ENCODE results near the gene TXNDC11. TPM values are rescaled to one million over a fixed set of nuclear protein-coding genes. Genes with fewer than 3 reads are reported as not detected.

Gene TXNDC11
- total and polyA plus RNA-seq, 2 experiments from 2014 or later, result 24.5 to 25.9 TPM

DNA sequence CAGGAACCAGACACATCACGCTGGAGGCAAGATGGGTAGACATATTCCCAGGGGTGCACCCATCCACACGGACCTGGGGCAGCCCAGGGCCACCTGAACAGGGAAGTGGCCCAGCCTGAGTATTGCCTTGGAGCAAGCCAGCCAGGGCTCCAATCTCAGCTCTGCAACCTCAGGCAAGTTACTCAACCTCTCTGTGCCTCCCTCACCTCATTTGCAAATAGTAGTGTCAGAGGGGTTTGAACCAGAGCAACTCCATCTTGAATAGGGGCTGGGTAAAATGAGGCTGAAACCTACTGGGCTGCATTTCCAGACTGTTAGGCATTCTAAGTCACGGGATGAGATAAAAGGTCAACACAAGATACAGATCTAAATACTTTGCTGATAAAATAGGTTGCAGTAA, 109.5 kb downstream of the TXNDC11 start:
- in situ Hi-C loops (cut with MboI), result no loop called here
- no peaks in the 10 kb centered on the region for H3K36me3 ChIP-seq (ENCODE audit: low read depth)
- 95% methylated on average over 3 of the region's 3 CpGs for WGBS, 2 experiments (ENCODE audit: low coverage in 1 of 2, low lambda C conversion rate in 2 of 2, missing lambda C conversion rate in 2 of 2)
- no peak overlapping the region for H3K4me3 ChIP-seq
- no peaks in the 10 kb centered on the region for H4K20me1 ChIP-seq (ENCODE audit: insufficient read depth)
- H3K79me2 ChIP-seq (ENCODE audit: insufficient read depth), result no peaks in the 10 kb centered on the region
- peak overlapping the region; percentile 37; the same call in 1 of the 2 replicates for H2AFZ ChIP-seq
- H3K9ac ChIP-seq, result peak overlapping the region; percentile 81
- no peaks in the 10 kb centered on the region for H3K9me2 ChIP-seq (ENCODE audit: insufficient read depth)
- DNase-seq, result no peak
- 0 out of 2 replicates have a peak, but pooled peaks cover 7% of the 10 kb centered on the region for H3F3A ChIP-seq (ENCODE audit: insufficient read depth)
- peak overlapping the region; percentile 32 for H3K4me2 ChIP-seq (ENCODE audit: unreplicated experiment)
- peak overlapping the region; percentile 82 for H3K27ac ChIP-seq
- no peaks in the 10 kb centered on the region for H3K9me3 ChIP-seq (ENCODE audit: low read depth)
- TF ChIP-seq EZH2 (IDR thresholded peaks at IDR 0.05; ENCODE audit: insufficient read depth, poor library complexity, severe bottlenecking), result no peak
- TF ChIP-seq EZH2phosphoT487 (IDR thresholded peaks at IDR 0.05; ENCODE audit: insufficient read depth, low read depth), result no peak
- no peaks in the 10 kb centered on the region for H3K27me3 ChIP-seq (replicated peaks; ENCODE audit: insufficient read depth)
- H3K4me1 ChIP-seq (ENCODE audit: insufficient read depth), result peaks cover 33% of the 10 kb centered on the region

DNA sequence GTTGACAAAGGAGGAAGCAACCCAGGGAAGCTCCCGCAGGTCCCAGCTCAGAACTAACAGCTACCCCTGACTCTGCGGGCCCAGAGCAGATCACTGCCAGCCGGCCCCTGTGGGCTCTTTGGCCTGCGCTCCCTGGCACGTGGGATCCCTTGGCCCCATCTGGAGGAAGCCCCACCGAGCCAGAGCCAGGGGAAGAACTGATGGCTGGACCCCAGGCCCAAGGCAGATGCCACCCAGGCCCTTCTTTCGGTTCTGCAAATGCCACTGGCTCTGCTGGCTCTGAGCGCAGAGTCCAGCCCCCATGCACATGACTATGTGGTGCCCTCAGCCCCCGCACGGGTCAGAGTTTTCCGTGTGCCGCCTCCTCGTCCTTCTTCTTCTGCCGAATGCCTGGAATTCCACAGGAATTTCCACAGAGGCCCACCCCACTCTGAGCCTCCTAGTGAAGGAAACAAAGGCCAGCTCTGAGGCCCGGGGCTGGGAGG, 110.2 kb downstream of the TXNDC11 start:
- Histone ChIP-seq H3K4me2 (ENCODE audit: unreplicated experiment) (peak overlapping the region; percentile 32), H3K9me3 (ENCODE audit: low read depth) (no peaks in the 10 kb centered on the region), H3K9ac (peak overlapping the region; percentile 81), H3K79me2 (ENCODE audit: insufficient read depth) (no peaks in the 10 kb centered on the region), H3K4me3 (0 out of 2 replicates have a peak overlapping the region, but pooled peaks have one; percentile 4), H3K27ac (peak overlapping the region; percentile 82), H3K4me1 (ENCODE audit: insufficient read depth) (peaks cover 38% of the 10 kb centered on the region), H3K36me3 (ENCODE audit: low read depth) (no peaks in the 10 kb centered on the region), H2AFZ (peak overlapping the region; percentile 37; the same call in 1 of the 2 replicates), H3F3A (ENCODE audit: insufficient read depth) (peaks cover 9% of the 10 kb centered on the region), H3K9me2 (ENCODE audit: insufficient read depth) (no peaks in the 10 kb centered on the region), H3K27me3 (replicated peaks; ENCODE audit: insufficient read depth) (no peaks in the 10 kb centered on the region), H4K20me1 (ENCODE audit: insufficient read depth) (no peaks in the 10 kb centered on the region)
- peak; percentile 93 for DNase-seq
- TF ChIP-seq EZH2phosphoT487 (IDR thresholded peaks at IDR 0.05; ENCODE audit: insufficient read depth, low read depth), result no peak
- 4 to 5% methylated on average over 15 of the region's 15 CpGs for WGBS, 2 experiments (ENCODE audit: low coverage in 1 of 2, low lambda C conversion rate in 2 of 2, missing lambda C conversion rate in 2 of 2)
- in situ Hi-C loops (cut with MboI), result no loop called here

DNA sequence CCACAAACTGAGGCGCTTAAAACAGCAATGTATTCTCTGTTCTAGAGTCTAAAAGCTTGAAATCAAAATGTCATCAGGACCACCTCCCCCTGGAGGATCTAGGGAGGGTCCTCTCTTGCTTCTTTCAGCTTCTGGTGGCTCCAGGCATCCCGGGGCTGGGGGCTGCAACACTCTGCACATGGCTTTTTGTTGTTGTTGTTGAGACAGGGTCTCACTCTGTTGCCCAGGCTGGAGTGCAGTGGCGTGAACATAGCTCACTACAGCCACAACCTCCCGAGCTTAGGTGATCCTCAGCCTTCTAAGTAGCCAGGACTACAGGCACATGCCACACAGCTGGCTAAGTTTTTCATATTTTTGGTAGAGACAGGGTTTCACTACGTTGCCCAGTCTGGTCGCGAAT, 111.4 kb downstream of the TXNDC11 start:
- WGBS, 2 experiments (ENCODE audit: low coverage in 1 of 2, low lambda C conversion rate in 2 of 2, missing lambda C conversion rate in 2 of 2), result 92% methylated on average over 7 of the region's 7 CpGs
- Histone ChIP-seq H3K27me3 (replicated peaks; ENCODE audit: insufficient read depth) (no peaks in the 10 kb centered on the region), H3K27ac (no peak overlapping the region; the same call in 1 of the 2 replicates), H3K4me2 (ENCODE audit: unreplicated experiment) (no peak overlapping the region), H3K79me2 (ENCODE audit: insufficient read depth) (no peaks in the 10 kb centered on the region), H3K9me2 (ENCODE audit: insufficient read depth) (no peaks in the 10 kb centered on the region), H3K4me1 (ENCODE audit: insufficient read depth) (peaks cover 51% of the 10 kb centered on the region), H3K9ac (no peak overlapping the region), H2AFZ (no peak overlapping the region), H3K9me3 (ENCODE audit: low read depth) (no peaks in the 10 kb centered on the region), H4K20me1 (ENCODE audit: insufficient read depth) (no peaks in the 10 kb centered on the region), H3K4me3 (no peak overlapping the region), H3K36me3 (ENCODE audit: low read depth) (no peaks in the 10 kb centered on the region), H3F3A (ENCODE audit: insufficient read depth) (peaks cover 22% of the 10 kb centered on the region)
- in situ Hi-C loops (cut with MboI), result no loop called here
- no peak for DNase-seq
- no peak for TF ChIP-seq EZH2phosphoT487 (IDR thresholded peaks at IDR 0.05; ENCODE audit: insufficient read depth, low read depth)
- no peak for TF ChIP-seq EZH2 (IDR thresholded peaks at IDR 0.05; ENCODE audit: insufficient read depth, poor library complexity, severe bottlenecking)

DNA sequence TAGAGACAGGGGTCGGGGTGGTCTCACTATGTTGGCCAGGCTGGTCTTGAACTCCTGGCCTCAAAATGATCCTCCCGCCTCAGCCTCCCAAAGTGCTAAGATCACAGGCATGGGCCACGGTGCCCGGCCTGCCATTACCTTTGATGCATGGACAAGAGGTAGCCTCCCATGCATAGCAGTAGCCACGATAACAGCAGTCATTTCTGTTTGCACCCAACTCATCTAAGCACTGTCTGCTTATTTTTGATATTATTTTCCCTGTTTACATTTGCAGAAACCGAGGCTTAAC, 111.9 kb downstream of the TXNDC11 start:
- peaks cover 55% of the 10 kb centered on the region for H3K4me1 ChIP-seq (ENCODE audit: insufficient read depth)
- H4K20me1 ChIP-seq (ENCODE audit: insufficient read depth), result no peaks in the 10 kb centered on the region
- WGBS, 2 experiments (ENCODE audit: low coverage in 1 of 2, low lambda C conversion rate in 2 of 2, missing lambda C conversion rate in 2 of 2), result 96 to 100% methylated on average over 6 of the region's 6 CpGs
- H3F3A ChIP-seq (ENCODE audit: insufficient read depth), result peaks cover 22% of the 10 kb centered on the region
- H3K27me3 ChIP-seq (replicated peaks; ENCODE audit: insufficient read depth), result no peaks in the 10 kb centered on the region
- H3K4me3 ChIP-seq, result no peak overlapping the region
- H3K4me2 ChIP-seq (ENCODE audit: unreplicated experiment), result no peak overlapping the region
- H3K79me2 ChIP-seq (ENCODE audit: insufficient read depth), result no peaks in the 10 kb centered on the region
- no peak overlapping the region for H3K9ac ChIP-seq
- no peaks in the 10 kb centered on the region for H3K36me3 ChIP-seq (ENCODE audit: low read depth)
- in situ Hi-C loops (cut with MboI), result no loop called here
- H3K27ac ChIP-seq, result no peak overlapping the region
- H3K9me2 ChIP-seq (ENCODE audit: insufficient read depth), result no peaks in the 10 kb centered on the region
- TF ChIP-seq EZH2 (IDR thresholded peaks at IDR 0.05; ENCODE audit: insufficient read depth, poor library complexity, severe bottlenecking) (no peak), EZH2phosphoT487 (IDR thresholded peaks at IDR 0.05; ENCODE audit: insufficient read depth, low read depth) (no peak)
- DNase-seq, result no peak
- H2AFZ ChIP-seq, result no peak overlapping the region
- H3K9me3 ChIP-seq (ENCODE audit: low read depth), result no peaks in the 10 kb centered on the region

All from GM23248 (cell line).